ENCODE data around the gene SBF2.

- TF ChIP-seq CTCF (IDR thresholded peaks at IDR 0.05) (no peak), POLR2A (IDR thresholded peaks at IDR 0.05) (no peak), EP300 (IDR thresholded peaks at IDR 0.05) (no peak)
Observed at GRCh38 chr11:10147195-10147594, 146.8 kb downstream of the SBF2 start.

Data from tibial nerve (tissue), 4 donors.